C1 segment of cervical spinal cord (tissue), 14 donors: ENCODE measurements around the gene BRD9.
"Not testable (repeated sequence)": the region's sequence is repeated elsewhere in the genome, so short reads cannot be mapped to it uniquely, and the experiment has no call there.

Source experiments
- DNase-seq, 14 donors: peaks; one replicate each; lab custom pipeline; 2025; lab: John Stamatoyannopoulos, UW

Gene BRD9

DNA sequence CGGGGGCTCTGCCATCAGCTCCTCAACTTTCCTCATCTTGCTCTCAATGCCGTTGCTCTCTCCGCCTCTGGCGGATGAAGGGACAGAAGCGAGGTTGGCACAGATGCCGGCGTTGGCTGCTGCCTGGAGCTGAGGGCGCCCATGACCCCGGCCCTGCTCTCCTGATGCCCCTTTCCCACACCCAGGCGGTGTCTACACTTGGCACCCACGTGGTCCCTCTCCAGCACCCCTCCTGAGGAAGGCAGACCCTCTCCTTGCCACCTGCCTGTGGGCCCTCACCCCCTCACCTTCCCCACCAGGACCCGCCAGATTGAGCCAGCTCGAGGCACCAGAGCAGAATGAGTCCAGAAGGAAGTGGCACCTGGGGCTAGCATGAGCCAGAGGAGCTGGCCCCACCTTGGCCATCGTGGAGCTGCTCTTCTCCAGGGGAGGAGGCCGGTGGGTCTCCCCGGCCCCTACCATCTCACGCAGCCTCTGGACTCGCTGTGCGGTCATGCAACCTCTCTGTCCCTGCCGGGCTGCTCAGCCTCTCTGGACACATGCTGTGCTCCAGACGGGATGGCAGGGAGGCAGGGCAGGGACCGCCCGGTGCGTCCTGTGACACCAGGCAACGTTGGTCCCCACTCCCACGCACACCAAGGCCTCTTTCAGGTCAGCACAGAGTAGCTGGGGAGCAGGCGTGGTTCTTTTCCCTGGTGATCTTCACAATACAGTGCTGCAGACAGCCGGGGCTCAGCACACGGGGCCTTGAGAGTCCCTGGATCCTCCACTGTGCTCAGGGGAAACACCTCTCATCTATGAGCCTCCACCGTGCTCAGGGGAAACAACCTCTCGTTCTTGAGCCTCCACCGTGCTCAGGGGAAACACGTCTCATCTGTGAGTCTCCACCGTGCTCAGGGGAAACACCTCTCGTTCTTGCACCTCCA lies 46.7 kb downstream of the BRD9 start:
- DNase-seq, result not testable (repeated sequence)

- not testable (repeated sequence) for DNase-seq
Observed at GRCh38 chr5:845031-845675, 47.4 kb downstream of the BRD9 start.

DNA sequence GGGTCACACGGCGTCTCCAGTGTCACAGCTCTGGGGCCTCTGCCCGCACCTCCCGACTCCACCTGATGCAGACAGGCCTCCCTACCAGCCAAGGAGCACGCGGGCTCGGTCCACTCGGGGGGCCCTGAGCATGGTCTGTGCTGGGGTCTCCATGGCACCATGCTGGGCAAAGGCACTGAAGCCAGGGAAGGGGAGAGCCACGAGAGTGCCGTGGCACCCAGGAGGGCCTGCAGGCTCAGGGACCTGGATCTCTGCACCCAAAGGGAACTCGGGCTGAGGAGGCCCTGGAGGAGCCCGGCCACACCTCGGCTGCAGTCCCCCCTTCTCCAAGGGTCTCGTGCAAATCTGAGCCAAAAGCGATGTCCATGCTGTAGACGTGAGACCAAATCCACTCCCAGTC lies 48.2 kb downstream of the BRD9 start:
- not testable (repeated sequence) for DNase-seq

- DNase-seq, result not testable (repeated sequence)
Observed at GRCh38 chr5:843926-844325, 48.7 kb downstream of the BRD9 start.

DNA sequence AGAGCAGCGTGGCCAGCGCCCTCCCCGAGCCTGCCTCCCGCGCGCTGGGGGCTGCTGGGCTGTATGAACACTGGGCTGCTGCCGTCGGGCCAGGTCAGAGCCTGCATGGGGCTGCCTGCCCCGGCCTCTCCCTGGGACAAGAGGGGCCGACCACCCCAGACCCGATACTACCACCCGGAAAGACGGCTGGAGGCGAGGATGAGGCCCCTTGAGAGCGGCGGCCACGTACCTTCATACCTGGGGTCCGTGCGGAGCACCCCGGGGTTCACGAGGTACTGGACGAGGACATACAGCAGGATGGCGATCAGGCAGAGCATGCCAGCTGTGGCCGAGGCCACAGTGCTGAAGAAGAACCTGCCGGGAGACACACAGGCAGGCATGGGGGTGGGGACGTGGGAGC lies 49.2 kb downstream of the BRD9 start:
- DNase-seq, result not testable (repeated sequence)

DNA sequence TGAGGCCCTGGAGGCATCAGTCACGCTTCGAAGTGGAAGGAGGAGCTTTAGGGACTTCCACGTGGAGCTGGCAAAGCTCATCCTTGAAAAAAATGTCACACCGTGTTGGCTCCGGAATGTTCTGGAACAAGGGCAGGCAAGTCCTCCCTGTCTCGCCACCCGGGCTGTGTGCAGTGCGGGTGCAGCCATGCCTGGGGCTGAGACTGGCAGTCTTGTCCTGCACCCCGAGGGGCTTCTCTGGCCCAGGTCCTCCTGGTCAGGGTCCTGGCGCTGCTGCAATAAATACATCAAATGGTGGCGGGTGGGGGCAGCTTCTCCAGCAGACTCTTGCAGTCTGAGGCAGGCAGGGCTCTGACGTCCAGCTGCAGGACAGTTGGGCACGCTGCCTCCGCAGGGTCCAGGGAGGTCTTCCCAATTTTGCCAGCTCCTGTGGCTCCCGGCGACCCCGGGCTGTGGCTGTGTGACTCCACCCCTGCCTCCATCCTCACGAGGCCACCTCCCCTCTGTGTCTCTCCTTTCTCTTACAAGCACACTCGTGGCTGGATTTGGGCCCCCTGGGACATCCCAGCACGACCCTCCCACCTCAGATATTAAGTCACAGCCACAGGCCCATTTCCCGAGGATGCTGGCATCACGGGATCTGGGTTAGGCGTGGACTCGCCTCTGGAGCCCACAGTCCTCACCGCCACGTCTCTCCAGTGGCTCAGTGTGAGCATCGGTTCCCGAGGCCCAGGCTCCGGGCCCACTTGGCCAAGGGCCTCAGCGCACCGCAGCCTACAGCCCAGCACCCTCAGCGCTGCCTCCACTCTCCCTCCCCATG lies 50.0 kb downstream of the BRD9 start:
- not testable (repeated sequence) for DNase-seq

- DNase-seq, result not testable (repeated sequence)
Observed at GRCh38 chr5:841531-842401, 50.8 kb downstream of the BRD9 start.

DNA sequence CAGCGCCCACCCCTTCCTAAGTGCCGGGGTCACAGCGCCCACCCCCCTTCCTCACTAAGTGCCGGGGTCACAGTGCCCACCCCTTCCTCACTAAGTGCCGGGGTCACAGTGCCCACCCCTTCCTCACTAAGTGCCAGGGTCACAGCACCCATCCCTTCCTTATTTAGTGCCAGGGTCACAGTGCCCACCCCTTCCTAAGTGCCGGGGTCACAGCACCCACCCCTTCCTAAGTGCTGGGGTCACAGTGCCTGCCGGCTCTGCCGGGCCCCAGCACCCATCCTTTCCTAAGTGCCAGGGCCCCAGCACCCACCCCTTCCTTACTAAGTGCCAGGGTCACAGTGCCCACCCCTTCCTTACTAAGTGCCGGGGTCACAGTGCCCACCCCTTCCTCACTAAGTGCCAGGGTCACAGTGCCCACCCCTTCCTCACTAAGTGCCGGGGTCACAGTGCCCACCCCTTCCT lies 51.6 kb downstream of the BRD9 start:
- not testable (repeated sequence) for DNase-seq

DNA sequence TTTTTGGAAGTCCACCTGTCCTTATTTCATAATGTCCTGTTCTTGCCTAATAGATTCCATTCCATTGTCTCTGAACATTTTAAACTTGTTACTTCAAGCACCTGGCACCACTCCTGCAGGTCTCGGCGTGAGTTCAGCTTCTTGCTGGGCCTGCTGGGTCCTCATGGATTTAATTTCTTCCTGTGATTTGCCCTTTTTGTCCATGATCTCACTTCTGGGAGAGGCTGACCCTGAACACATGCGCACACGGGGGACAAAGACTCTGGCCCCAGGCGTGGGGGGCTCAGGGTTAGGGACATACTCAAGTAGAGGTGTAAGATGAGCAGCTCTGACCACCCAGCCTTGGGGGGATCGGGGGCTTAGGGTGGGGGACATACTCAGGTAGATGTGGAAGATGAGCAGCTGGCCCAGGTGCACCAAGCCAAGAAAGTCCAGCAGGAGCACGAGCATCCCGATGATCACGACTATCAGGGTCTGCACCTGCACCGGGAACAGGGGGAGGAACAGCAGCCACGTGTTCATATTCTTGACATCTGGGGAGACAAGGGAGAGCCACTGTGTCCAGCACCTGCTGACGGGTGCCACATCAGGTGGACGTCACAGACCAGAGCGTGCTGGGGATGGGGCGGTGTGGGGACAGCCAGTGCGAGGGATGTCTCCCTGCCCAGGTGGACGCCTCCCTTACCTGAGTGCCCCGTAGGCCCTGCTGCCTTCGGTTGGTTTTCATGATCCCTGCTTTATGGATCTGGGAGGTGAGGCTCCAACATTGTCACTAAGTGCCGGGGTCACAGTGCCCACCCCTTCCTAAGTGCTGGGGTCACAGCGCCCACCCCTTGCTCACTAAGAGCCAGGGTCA lies 52.3 kb downstream of the BRD9 start:
- DNase-seq, result not testable (repeated sequence)

DNA sequence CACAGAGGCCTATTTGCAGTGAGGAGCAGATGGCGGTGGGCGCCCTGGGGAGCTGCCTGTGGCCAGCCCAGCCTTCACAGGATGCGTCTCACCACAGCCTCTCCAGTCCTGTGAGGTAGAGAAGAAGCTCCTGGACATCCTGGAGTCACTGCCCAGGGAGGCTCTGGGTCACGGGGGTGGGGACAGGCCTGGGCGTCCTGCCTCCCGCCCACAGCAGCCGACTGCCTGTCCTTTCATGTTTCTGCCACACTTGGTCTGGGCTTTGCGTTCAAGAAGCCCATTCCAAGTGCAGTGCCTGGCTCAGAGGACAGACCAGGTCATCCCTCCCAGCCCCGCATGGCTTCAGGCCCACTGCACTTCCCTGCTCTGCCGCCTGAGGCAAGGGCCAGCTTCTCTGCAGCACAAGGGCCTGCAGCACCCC lies 54.2 kb downstream of the BRD9 start:
- DNase-seq, result peak in 1 of 14 donors; percentile 96

GRCh38 chr5:837621-838121 lies 54.9 kb downstream of the BRD9 start:
- not testable (repeated sequence) for DNase-seq

GRCh38 chr5:835933-836612 lies 56.5 kb downstream of the BRD9 start:
- not testable (repeated sequence) for DNase-seq

- not testable (repeated sequence) for DNase-seq
Observed at GRCh38 chr5:834013-834412, 58.6 kb downstream of the BRD9 start.

DNA sequence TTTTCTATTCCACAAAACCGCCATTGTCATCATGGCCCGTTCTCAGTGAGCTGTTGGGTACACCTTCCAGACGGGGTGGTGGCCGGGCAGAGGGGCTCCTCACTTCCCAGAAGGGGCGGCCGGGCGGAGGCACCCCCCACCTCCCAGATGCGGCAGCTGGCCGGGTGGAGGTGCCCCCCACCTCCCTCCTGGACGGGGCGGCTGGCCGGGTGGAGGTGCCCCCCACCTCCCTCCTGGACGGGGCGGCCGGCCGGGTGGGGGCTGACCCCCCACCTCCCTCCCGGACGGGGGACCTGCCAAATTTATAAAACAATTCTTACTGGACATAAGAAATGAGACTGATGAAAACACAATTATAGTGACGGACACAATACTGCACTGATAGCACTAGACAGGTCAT lies 64.4 kb downstream of the BRD9 start:
- DNase-seq, result not testable (repeated sequence)

DNA sequence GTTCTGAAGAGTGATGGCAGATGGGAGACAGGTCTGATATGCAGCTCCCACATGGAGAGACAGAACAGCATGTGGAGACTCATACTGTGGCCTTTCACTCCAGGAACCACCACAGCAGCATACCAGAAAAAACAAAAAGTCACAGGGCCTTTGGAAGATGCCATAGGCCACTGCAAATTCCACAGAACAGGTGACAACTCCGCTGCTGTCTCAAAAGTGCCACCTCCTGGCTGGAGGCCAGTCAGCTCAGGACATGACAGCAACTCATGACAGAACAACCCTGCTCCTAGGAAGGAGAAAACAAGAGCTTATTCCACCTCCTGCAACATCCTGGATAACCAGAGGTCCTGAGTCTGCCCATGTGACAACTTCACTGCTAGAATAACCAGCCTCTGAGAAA lies 67.1 kb downstream of the BRD9 start:
- DNase-seq, result not testable (repeated sequence)

DNA sequence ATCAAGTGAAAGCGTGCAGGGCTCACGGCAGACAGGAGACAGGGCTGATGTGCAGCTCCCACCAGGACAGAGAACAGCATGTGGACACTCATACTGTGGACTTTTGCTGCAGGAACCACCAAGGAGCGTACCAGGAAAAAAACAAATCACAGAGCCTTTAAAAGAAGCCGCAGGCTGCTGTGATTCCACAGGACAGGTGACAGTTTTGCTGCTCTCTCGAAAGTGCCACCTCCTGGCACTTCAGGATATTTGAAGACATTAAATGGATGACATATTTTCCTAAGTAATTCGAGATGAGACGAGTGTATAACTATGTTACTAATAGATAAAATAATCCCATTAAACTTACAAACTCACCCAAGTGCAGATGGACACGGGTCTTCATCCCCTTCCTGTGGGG lies 71.1 kb downstream of the BRD9 start:
- DNase-seq, result no peak

DNA sequence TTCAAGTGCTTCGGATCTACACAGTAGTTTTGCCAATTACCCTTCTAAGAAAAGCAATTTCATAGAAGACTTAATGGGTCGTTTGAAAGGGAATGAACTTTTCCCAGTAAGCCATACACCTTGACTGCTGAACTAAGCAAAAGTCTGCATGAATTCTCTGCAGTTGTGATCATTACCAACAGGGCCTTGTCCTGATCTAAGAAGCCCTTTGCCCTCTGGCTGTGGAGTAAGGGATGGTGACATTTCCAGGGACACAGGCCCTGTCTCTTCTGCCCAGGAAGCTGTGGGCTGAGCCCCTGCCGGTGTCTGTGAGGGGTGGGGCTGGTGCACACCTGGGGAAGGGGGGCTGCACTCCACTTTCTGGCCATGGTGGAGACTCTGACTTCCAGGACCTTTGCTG lies 72.4 kb downstream of the BRD9 start:
- no peak for DNase-seq

GRCh38 chr5:819078-819477 lies 73.5 kb downstream of the BRD9 start:
- DNase-seq, result no peak

DNA sequence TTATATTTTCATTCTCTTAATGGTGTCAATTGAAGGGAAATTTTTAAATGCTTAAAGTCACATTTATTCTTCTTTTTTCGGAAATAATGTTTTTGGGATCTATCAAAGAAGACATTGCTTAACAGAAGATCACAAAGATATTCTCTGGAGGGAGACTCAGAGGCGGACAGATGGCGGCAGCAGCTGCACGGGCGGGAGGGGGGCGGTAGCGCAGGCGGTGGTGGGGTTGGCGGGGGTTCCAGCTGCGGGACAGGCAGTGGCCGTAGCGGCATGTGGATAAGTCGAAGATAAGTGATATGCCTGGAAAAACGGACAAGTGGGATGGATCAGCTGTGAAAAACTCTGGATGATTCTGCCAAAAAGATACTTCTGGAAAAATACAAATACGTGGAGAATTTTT lies 76.4 kb downstream of the BRD9 start:
- no peak for DNase-seq
